GM12878 (cell line): ENCODE data around the gene CDC42BPB.

Experiments used
- CTCF ChIP-seq, 3 experiments: IDR thresholded peaks in 2 of 3; conservative IDR thresholded peaks in 1 of 3; 2 replicates each; pipeline ENCODE4 v1.5.1; 2011; ENCODE audit warnings: low read depth in 3 of 3, low read length in 3 of 3, mild to moderate bottlenecking in 3 of 3, control low read depth in 2 of 3, moderate library complexity in 2 of 3, inconsistent platforms in 1 of 3, mixed read lengths in 1 of 3; ENCODE audit not compliant: control insufficient read depth in 2 of 3, insufficient read depth in 1 of 3; ENCODE audit errors: extremely low read depth in 1 of 3
- GABPA ChIP-seq: IDR thresholded peaks from 2 replicates; pipeline ENCODE4 v1.6.1; 2014; ENCODE audit warnings: antibody characterized with exemption, low read depth, mild to moderate bottlenecking, inconsistent platforms
- MTA2 ChIP-seq: fragments of 450-650 bp; IDR thresholded peaks from 2 replicates; pipeline ENCODE4 v1.6.1; 2016; ENCODE audit warnings: low read depth, mild to moderate bottlenecking, moderate library complexity
- NR2F1 ChIP-seq: fragments of 450-650 bp; conservative IDR thresholded peaks from 2 replicates; pipeline ENCODE4 v1.6.1; 2017; ENCODE audit warnings: mild to moderate bottlenecking
- POLR2A ChIP-seq: IDR thresholded peaks from 2 replicates; pipeline ENCODE4 v1.6.1; 2011; ENCODE audit warnings: low read depth, mild to moderate bottlenecking, low read length
- USF2 ChIP-seq: IDR thresholded peaks from 2 replicates; pipeline ENCODE4 v1.6.1; 2011; ENCODE audit warnings: low read depth, low read length, improper control_type of control experiment, borderline replicate concordance
- WRNIP1 ChIP-seq: IDR thresholded peaks from 2 replicates; pipeline ENCODE4 v1.6.1; 2011; ENCODE audit warnings: low read depth, low read length, improper control_type of control experiment, borderline replicate concordance
- ZNF207 ChIP-seq: fragments of 450-650 bp; IDR thresholded peaks from 2 replicates; pipeline ENCODE4 v1.6.1; 2014; ENCODE audit warnings: antibody characterized with exemption, mild to moderate bottlenecking, borderline replicate concordance
- TF ChIP-seq, protein P1 (sequence below): IDR thresholded peaks from 2 replicates; pipeline ENCODE4 v1.6.1; 2011; ENCODE audit warnings: borderline replicate concordance, low read depth, mild to moderate bottlenecking, moderate library complexity, mixed read lengths, low read length; ENCODE audit not compliant: insufficient read depth; ENCODE audit errors: extremely low read length
- TF ChIP-seq, protein P2 (sequence below): IDR thresholded peaks from 2 replicates; pipeline ENCODE4 v1.6.1; 2012; ENCODE audit warnings: low read length, inconsistent platforms
- TF ChIP-seq, protein P3 (sequence below): IDR thresholded peaks from 2 replicates; pipeline ENCODE4 v1.6.1; 2012; ENCODE audit warnings: low read depth, low read length, improper control_type of control experiment
- TF ChIP-seq, protein P4 (sequence below): fragments of 450-650 bp; IDR thresholded peaks from 2 replicates; pipeline ENCODE4 v1.6.1; 2017; ENCODE audit warnings: borderline replicate concordance

DNA sequence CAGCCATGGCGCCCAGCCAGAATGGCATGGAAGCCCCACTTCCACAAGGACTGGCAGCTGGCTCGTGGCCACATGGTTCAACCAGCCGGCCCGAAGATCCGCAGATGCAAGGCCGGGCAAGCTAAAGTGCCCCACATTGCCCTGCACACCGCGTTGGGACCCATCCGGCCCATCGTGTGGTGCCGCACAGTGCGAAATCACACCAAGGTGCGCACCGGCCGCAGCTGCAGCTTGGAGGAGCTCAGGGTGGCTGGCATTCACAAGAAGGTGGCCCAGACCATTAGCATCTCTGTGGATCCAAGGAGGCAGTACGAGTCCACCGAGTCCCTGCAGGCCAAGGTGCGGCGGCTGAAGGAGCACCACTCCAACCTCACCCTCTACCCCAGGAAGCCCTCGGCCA, 15.9 kb downstream of the CDC42BPB start:
- TF ChIP-seq, protein P1, sequence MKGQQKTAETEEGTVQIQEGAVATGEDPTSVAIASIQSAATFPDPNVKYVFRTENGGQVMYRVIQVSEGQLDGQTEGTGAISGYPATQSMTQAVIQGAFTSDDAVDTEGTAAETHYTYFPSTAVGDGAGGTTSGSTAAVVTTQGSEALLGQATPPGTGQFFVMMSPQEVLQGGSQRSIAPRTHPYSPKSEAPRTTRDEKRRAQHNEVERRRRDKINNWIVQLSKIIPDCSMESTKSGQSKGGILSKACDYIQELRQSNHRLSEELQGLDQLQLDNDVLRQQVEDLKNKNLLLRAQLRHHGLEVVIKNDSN, result no peak
- TF ChIP-seq, protein P2, sequence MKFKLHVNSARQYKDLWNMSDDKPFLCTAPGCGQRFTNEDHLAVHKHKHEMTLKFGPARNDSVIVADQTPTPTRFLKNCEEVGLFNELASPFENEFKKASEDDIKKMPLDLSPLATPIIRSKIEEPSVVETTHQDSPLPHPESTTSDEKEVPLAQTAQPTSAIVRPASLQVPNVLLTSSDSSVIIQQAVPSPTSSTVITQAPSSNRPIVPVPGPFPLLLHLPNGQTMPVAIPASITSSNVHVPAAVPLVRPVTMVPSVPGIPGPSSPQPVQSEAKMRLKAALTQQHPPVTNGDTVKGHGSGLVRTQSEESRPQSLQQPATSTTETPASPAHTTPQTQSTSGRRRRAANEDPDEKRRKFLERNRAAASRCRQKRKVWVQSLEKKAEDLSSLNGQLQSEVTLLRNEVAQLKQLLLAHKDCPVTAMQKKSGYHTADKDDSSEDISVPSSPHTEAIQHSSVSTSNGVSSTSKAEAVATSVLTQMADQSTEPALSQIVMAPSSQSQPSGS, result no peak
- TF ChIP-seq, protein P3, sequence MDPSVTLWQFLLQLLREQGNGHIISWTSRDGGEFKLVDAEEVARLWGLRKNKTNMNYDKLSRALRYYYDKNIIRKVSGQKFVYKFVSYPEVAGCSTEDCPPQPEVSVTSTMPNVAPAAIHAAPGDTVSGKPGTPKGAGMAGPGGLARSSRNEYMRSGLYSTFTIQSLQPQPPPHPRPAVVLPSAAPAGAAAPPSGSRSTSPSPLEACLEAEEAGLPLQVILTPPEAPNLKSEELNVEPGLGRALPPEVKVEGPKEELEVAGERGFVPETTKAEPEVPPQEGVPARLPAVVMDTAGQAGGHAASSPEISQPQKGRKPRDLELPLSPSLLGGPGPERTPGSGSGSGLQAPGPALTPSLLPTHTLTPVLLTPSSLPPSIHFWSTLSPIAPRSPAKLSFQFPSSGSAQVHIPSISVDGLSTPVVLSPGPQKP, result no peak
- TF ChIP-seq POLR2A (no peak), WRNIP1 (no peak), GABPA (no peak), CTCF (IDR thresholded peaks at IDR 0.05 in 2 of 3, conservative IDR thresholded peaks at IDR 0.05 in 1 of 3; ENCODE audit: control insufficient read depth in 2 of 3, extremely low read depth in 1 of 3, insufficient read depth in 1 of 3, low read depth in 3 of 3, low read length in 3 of 3) (no peak), USF2 (no peak), NR2F1 (no peak), MTA2 (no peak), ZNF207 (no peak)
- TF ChIP-seq, protein P4, sequence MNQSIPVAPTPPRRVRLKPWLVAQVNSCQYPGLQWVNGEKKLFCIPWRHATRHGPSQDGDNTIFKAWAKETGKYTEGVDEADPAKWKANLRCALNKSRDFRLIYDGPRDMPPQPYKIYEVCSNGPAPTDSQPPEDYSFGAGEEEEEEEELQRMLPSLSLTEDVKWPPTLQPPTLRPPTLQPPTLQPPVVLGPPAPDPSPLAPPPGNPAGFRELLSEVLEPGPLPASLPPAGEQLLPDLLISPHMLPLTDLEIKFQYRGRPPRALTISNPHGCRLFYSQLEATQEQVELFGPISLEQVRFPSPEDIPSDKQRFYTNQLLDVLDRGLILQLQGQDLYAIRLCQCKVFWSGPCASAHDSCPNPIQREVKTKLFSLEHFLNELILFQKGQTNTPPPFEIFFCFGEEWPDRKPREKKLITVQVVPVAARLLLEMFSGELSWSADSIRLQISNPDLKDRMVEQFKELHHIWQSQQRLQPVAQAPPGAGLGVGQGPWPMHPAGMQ, result no peak
